HEK293 (cell line): Measurements from ENCODE around the gene PHACTR1.

Experiments
- CTCF ChIP-seq: fragments of 450-650 bp; formaldehyde crosslinking; IDR thresholded peaks from 2 replicates; pipeline ENCODE4 v1.5.1; 2016; ENCODE audit warnings: missing biosample characterization, missing genetic modification characterization
- ZFP41 ChIP-seq: fragments of 450-650 bp; formaldehyde crosslinking; IDR thresholded peaks from 2 replicates; pipeline ENCODE4 v1.5.1; 2016; ENCODE audit warnings: missing biosample characterization, missing genetic modification characterization, borderline replicate concordance

GRCh38 chr6:13243033-13243432 is 526.5 kb downstream of the PHACTR1 start:
- TF ChIP-seq ZFP41 = no peak
- TF ChIP-seq CTCF (tag by site-specific recombination) = no peak
